ENCODE measurements around the gene CCDC149. TPM values are rescaled to one million over a fixed set of nuclear protein-coding genes. Genes with fewer than 3 reads are reported as not detected.

CCDC149 gene
- polyA plus RNA-seq, 1 experiment, result 10.2 TPM

GRCh38 chr4:24808955-24809354 lies 103.9 kb downstream of the CCDC149 start:
- no peak for DNase-seq (ENCODE audit: low read depth)

GRCh38 chr4:24808261-24808660 lies 104.6 kb downstream of the CCDC149 start:
- POLR2A ChIA-PET, result no interaction called here
- no peaks in the 10 kb centered on the region for H3K27me3 ChIP-seq (ENCODE audit: control insufficient read depth, insufficient read depth, low read length)
- peaks cover 1% of the 10 kb centered on the region; the same call in 1 of the 2 replicates for H3K36me3 ChIP-seq (ENCODE audit: control insufficient read depth, insufficient read depth, low read length)
- no peak overlapping the region for H3K4me3 ChIP-seq (ENCODE audit: low read depth, low read length)
- TF ChIP-seq CTCF (IDR thresholded peaks at IDR 0.05; ENCODE audit: insufficient read depth, low read depth, low read length), result no peak
- DNase-seq (ENCODE audit: low read depth), result no peak
- CTCF ChIA-PET, result interaction anchor here (2.9 kb wide), 1 partner anchor 11 kb away, joined by 8 read pairs; no protein-coding TSS in a partner anchor

More at GRCh38 chr4:24808955-24809354, 103.9 kb downstream of the CCDC149 start:
- H3K4me3 ChIP-seq (ENCODE audit: low read depth, low read length), result no peak overlapping the region
- no peak for TF ChIP-seq CTCF (IDR thresholded peaks at IDR 0.05; ENCODE audit: insufficient read depth, low read depth, low read length)
- POLR2A ChIA-PET, result no interaction called here
- CTCF ChIA-PET, result interaction anchor here (1.1 to 2.9 kb wide), 2 partner anchors 12 to 48 kb away, joined by 4 to 8 read pairs; no protein-coding TSS in a partner anchor
- peaks cover 1% of the 10 kb centered on the region; the same call in 1 of the 2 replicates for H3K36me3 ChIP-seq (ENCODE audit: control insufficient read depth, insufficient read depth, low read length)
- no peaks in the 10 kb centered on the region for H3K27me3 ChIP-seq (ENCODE audit: control insufficient read depth, insufficient read depth, low read length)

GRCh38 chr4:24807611-24808010 lies 105.2 kb downstream of the CCDC149 start:
- no peak overlapping the region for H3K4me3 ChIP-seq (ENCODE audit: low read depth, low read length)
- H3K27me3 ChIP-seq (ENCODE audit: control insufficient read depth, insufficient read depth, low read length), result no peaks in the 10 kb centered on the region
- ChIA-PET CTCF (interaction anchor here (1.3 to 2.9 kb wide), 2 partner anchors 10 to 15 kb away, joined by 4 to 8 read pairs; no protein-coding TSS in a partner anchor), POLR2A (no interaction called here)
- H3K36me3 ChIP-seq (ENCODE audit: control insufficient read depth, insufficient read depth, low read length), result peaks cover 1% of the 10 kb centered on the region; the same call in 1 of the 2 replicates
- no peak for TF ChIP-seq CTCF (IDR thresholded peaks at IDR 0.05; ENCODE audit: insufficient read depth, low read depth, low read length)
- DNase-seq (ENCODE audit: low read depth), result no peak

GRCh38 chr4:24806206-24806990 lies 106.4 kb downstream of the CCDC149 start:
- CTCF ChIA-PET, result interaction anchor here (1.3 to 2.2 kb wide), 2 partner anchors 8 to 13 kb away, joined by 4 to 7 read pairs; no protein-coding TSS in a partner anchor
- POLR2A ChIA-PET, result no interaction called here

More at GRCh38 chr4:24806206-24806990, 106.4 kb downstream of the CCDC149 start:
- Histone ChIP-seq H3K36me3 (ENCODE audit: control insufficient read depth, insufficient read depth, low read length) (peaks cover 1% of the 10 kb centered on the region; the same call in 1 of the 2 replicates), H3K4me3 (ENCODE audit: low read depth, low read length) (no peak overlapping the region), H3K27me3 (ENCODE audit: control insufficient read depth, insufficient read depth, low read length) (no peaks in the 10 kb centered on the region)
- DNase-seq (ENCODE audit: low read depth), result no peak
- no peak for TF ChIP-seq CTCF (IDR thresholded peaks at IDR 0.05; ENCODE audit: insufficient read depth, low read depth, low read length)
